Stimulated activated CD4-positive, alpha-beta T cell treated with anti-CD3 and anti-CD28 coated beads, Interleukin-12 subunit alpha, Interleukin-12 subunit beta, amount 100 ng/mL, for 4 hours (primary cell): ENCODE measurements around the gene NDST4.

Experiments
- DNase-seq: peaks from one replicate; pipeline ENCODE4 v3.0.0-alpha.2; 2020

NDST4 gene

GRCh38 chr4:114780205-114780604 lies 333.2 kb downstream of the NDST4 start:
- no peak for DNase-seq
